Measurements from ENCODE around the gene FRY.

- no peak for TF ChIP-seq POLR2A (IDR thresholded peaks at IDR 0.05; ENCODE audit: low read length)
- no peak for TF ChIP-seq GATA1 (IDR thresholded peaks at IDR 0.05; ENCODE audit: low read depth, low read length)
Observed at GRCh38 chr13:32233062-32233461, 201.5 kb downstream of the FRY start.

Measured in erythroblast (primary cell).